Parathyroid adenoma (tissue), 2 donors: ENCODE data around the gene XIST.

Experiments used
- H2AFZ ChIP-seq: fragments of 300-600 bp; sonication (generic); one replicate; pipeline ENCODE4 v1.7.0; 2017; ENCODE audit warnings: antibody characterized with exemption, mild to moderate bottlenecking
- H3K27ac ChIP-seq: fragments of 300-600 bp; sonication (generic); one replicate; pipeline ENCODE4 v1.7.0; 2017
- H3K27me3 ChIP-seq: fragments of 300-600 bp; sonication (generic); one replicate; pipeline ENCODE4 v1.7.0; 2017; ENCODE audit warnings: low read length; ENCODE audit not compliant: control insufficient read depth, insufficient read depth
- H3K36me3 ChIP-seq: fragments of 300-600 bp; sonication (generic); one replicate; pipeline ENCODE4 v1.7.0; 2017; ENCODE audit warnings: low read length; ENCODE audit not compliant: control insufficient read depth, insufficient read depth
- H3K4me1 ChIP-seq: fragments of 300-600 bp; sonication (generic); one replicate; pipeline ENCODE4 v1.7.0; 2017; ENCODE audit warnings: control low read depth
- H3K4me2 ChIP-seq: fragments of 300-600 bp; sonication (generic); one replicate; pipeline ENCODE4 v1.7.0; 2017; ENCODE audit warnings: low read length
- H3K4me3 ChIP-seq: fragments of 300-600 bp; sonication (generic); one replicate; pipeline ENCODE4 v1.7.0; 2017; ENCODE audit warnings: low read depth, low read length
- H3K79me2 ChIP-seq: fragments of 300-600 bp; sonication (generic); one replicate; pipeline ENCODE4 v1.7.0; 2017; ENCODE audit warnings: control low read depth
- H3K9ac ChIP-seq: fragments of 300-600 bp; sonication (generic); one replicate; pipeline ENCODE4 v1.7.0; 2017; ENCODE audit warnings: mild to moderate bottlenecking
- H3K9me3 ChIP-seq: fragments of 300-600 bp; sonication (generic); one replicate; pipeline ENCODE4 v1.7.0; 2017; ENCODE audit warnings: low read length; ENCODE audit not compliant: control insufficient read depth
- TF ChIP-seq, protein P1 (sequence below): fragments of 300-600 bp; sonication (generic); IDR thresholded peaks from one replicate; pipeline ENCODE4 v1.7.0; 2017; ENCODE audit warnings: antibody characterized with exemption, mild to moderate bottlenecking
- donor health status: primary hyperparathyroidism.

The XIST gene

DNA sequence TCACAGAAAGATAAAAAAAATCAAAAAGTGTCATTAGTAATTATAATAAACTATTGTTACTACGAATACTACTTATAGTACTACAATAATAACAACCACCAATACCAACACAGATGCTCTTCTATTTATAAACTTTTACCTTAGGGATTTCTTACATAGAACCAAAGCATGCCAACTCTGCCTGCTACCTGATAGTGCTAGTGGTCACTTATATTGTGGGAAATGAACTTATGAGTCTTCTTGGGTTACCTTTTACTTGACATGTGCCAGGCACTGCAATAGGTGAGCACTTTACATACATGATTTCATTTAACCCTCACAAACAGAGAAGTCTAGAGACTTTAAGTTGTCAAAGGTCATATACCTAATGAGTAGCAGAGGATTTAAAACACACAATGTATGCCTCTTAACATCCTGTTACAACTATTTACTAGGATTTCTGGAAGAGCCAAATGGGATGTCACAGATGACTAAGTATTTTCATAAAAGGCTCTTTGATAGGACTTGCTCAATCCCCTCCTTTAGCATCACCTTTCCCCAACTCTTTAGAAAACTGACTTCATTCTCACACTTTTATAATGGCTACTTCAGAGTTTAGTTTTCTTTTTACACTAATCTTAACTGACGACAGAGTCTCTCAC lies 24.3 kb downstream of the XIST start:
- TF ChIP-seq, protein P1, sequence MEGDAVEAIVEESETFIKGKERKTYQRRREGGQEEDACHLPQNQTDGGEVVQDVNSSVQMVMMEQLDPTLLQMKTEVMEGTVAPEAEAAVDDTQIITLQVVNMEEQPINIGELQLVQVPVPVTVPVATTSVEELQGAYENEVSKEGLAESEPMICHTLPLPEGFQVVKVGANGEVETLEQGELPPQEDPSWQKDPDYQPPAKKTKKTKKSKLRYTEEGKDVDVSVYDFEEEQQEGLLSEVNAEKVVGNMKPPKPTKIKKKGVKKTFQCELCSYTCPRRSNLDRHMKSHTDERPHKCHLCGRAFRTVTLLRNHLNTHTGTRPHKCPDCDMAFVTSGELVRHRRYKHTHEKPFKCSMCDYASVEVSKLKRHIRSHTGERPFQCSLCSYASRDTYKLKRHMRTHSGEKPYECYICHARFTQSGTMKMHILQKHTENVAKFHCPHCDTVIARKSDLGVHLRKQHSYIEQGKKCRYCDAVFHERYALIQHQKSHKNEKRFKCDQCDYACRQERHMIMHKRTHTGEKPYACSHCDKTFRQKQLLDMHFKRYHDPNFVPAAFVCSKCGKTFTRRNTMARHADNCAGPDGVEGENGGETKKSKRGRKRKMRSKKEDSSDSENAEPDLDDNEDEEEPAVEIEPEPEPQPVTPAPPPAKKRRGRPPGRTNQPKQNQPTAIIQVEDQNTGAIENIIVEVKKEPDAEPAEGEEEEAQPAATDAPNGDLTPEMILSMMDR = no peak
- Histone ChIP-seq H3K4me3 (no peak overlapping the region), H3K4me1 (no peaks in the 10 kb centered on the region), H3K9me3 (no peaks in the 10 kb centered on the region), H3K79me2 (no peaks in the 10 kb centered on the region), H3K36me3 (no peaks in the 10 kb centered on the region), H3K27me3 (no peaks in the 10 kb centered on the region), H2AFZ (no peak overlapping the region), H3K27ac (no peak overlapping the region), H3K4me2 (no peak overlapping the region), H3K9ac (no peak overlapping the region)

DNA sequence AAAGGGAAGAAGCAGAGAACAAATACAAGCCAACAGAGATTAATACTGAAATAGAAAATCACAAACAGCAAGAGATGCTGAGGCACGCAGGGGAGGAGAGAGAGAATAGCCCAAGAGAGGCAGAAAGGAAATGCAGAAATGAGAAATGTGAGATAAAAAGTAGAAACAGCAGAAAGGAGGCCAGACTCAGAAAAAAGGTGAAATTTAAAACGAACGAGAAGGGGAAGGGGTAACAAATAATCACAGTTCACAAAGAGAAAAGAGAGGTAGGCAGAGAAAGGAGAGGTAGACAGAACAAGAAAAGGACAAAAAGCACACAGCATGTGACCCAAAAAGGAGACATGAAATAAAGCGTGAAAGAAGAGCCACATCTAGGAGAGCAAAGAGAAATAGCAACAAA lies 25.1 kb downstream of the XIST start:
- Histone ChIP-seq H3K36me3 (no peaks in the 10 kb centered on the region), H2AFZ (no peak overlapping the region), H3K4me1 (no peaks in the 10 kb centered on the region), H3K9ac (no peak overlapping the region), H3K9me3 (no peaks in the 10 kb centered on the region), H3K27me3 (no peaks in the 10 kb centered on the region), H3K4me2 (no peak overlapping the region), H3K4me3 (no peak overlapping the region), H3K79me2 (no peaks in the 10 kb centered on the region), H3K27ac (no peak overlapping the region)
- TF ChIP-seq, protein P1 = no peak

DNA sequence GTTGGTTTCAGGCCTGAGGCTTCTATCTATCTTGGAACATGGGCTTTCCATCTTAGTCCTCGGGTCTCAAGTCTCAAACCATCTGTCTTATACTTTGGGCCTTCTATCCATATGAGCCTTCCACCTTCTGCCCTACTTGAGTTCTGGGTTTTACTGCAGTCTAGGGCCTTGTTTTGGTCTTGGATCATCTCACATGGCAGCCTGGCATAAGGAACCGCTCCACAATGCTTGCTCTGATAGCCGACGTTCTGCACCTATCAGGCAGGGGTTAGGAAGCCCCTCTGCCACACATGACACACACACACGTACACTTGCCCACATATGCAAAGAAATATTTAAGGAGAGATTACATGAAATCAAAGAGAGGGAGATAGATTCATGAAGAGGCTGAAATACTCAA lies 25.5 kb downstream of the XIST start:
- H3K4me2 ChIP-seq = no peak overlapping the region

DNA sequence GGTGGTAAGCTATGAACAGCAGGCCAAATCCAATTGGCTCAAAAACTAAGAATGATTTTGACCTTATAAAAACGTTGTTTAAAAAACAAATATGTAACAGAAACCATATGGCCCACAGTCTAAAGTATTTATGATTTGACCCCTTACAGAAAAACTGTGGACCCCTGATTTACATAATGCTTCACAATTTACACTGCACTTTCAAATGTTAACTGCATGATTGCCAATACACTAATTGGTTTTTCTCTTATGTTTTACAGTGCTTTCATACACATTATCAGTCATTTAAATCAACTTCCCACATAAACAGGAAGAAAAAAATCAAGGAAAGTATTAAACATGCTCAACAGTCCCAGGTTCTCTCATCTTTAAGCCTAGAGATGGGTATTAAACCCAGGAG lies 26.9 kb downstream of the XIST start:
- H3K9me3 ChIP-seq = no peaks in the 10 kb centered on the region
- H3K27me3 ChIP-seq = no peaks in the 10 kb centered on the region
- H3K79me2 ChIP-seq = no peaks in the 10 kb centered on the region
- no peak overlapping the region for H3K9ac ChIP-seq
- H2AFZ ChIP-seq = no peak overlapping the region
- H3K36me3 ChIP-seq = no peaks in the 10 kb centered on the region
- no peak overlapping the region for H3K4me2 ChIP-seq
- TF ChIP-seq, protein P1 = no peak
- H3K4me3 ChIP-seq = no peak overlapping the region
- no peak overlapping the region for H3K27ac ChIP-seq
- H3K4me1 ChIP-seq = no peaks in the 10 kb centered on the region

More for the DNA sequence above, 25.5 kb downstream of the XIST start:
- H3K36me3 ChIP-seq = no peaks in the 10 kb centered on the region
- no peaks in the 10 kb centered on the region for H3K79me2 ChIP-seq
- no peaks in the 10 kb centered on the region for H3K27me3 ChIP-seq
- H3K27ac ChIP-seq = no peak overlapping the region
- TF ChIP-seq, protein P1 = no peak
- H3K9ac ChIP-seq = no peak overlapping the region
- H3K4me3 ChIP-seq = no peak overlapping the region
- no peaks in the 10 kb centered on the region for H3K4me1 ChIP-seq
- no peaks in the 10 kb centered on the region for H3K9me3 ChIP-seq
- H2AFZ ChIP-seq = no peak overlapping the region

DNA sequence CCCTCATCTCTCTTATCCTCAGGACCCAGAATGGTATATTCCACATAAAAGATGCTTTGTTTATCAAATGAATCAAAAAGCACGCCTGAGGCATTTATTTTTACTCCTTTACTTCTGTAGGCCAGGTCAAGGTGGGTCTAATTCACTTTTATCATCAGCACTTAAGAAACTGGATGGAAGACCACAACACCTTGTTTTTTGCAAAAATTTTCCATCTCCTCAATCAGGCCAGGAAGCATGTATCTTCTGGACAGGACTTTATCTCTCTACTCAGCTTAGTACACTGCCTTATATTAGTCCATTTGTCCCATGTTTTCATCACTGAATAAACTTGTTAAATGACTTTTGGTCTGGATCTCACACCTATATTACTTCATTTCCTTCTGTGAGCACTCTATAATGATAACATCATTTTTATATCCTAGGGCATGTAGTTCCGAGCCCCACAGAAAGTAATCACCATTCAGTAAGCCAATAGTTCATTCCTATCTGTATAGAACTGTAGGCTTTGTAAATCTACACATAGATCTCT lies 29.0 kb downstream of the XIST start:
- Histone ChIP-seq H3K36me3 (no peaks in the 10 kb centered on the region), H3K27ac (no peak overlapping the region), H3K4me1 (no peaks in the 10 kb centered on the region), H2AFZ (no peak overlapping the region), H3K79me2 (no peaks in the 10 kb centered on the region), H3K9ac (no peak overlapping the region), H3K27me3 (no peaks in the 10 kb centered on the region), H3K4me3 (no peak overlapping the region), H3K4me2 (no peak overlapping the region), H3K9me3 (no peaks in the 10 kb centered on the region)
- TF ChIP-seq, protein P1 = no peak
